Measurements from ENCODE around the gene ZNF19.

GRCh38 chr16:71460236-71460635, 28.9 kb downstream of the ZNF19 start:
- TF ChIP-seq CTCF (IDR thresholded peaks at IDR 0.05) (no peak), POLR2A (IDR thresholded peaks at IDR 0.05) (no peak)

Measured in esophagus squamous epithelium (tissue), 4 donors.